Common myeloid progenitor, CD34-positive (primary cell): ENCODE measurements around the gene PDE8A.

Experiments
- CTCF ChIA-PET: fragments of 350-600 bp; sonication (Branson Sonifier 250); formaldehyde crosslinking; loops from one replicate; lab custom pipeline; 2021; ENCODE audit warnings: antibody characterized with exemption; lab: Charles Lee
- POLR2A ChIA-PET: fragments of 350-600 bp; sonication (Branson Sonifier 250); formaldehyde crosslinking; loops from one replicate; lab custom pipeline; 2021; ENCODE audit warnings: antibody characterized with exemption; lab: Charles Lee
- DNase-seq, 3 donors: peaks; one replicate each; pipeline versions ENCODE4 v3.0.0 to v3.0.0-alpha.2; 2013
- H3K27ac ChIP-seq, 2 experiments: 1 replicate in 1 of 2; 2 replicates in 1 of 2; pipeline ENCODE4 v1.7.0; 2013; ENCODE audit warnings: inconsistent platforms in 2 of 2, low read length in 2 of 2, mild to moderate bottlenecking in 2 of 2, low read depth in 1 of 2, moderate library complexity in 1 of 2; ENCODE audit not compliant: severe bottlenecking in 2 of 2, insufficient read depth in 1 of 2, poor library complexity in 1 of 2
- H3K27me3 ChIP-seq, 5 experiments: replicated peaks in 2 of 5; 1 replicate in 3 of 5; 2 replicates in 2 of 5; pipeline versions ENCODE4 v1.6.1 to v1.7.0; 2013; ENCODE audit warnings: low read length in 4 of 5, mild to moderate bottlenecking in 2 of 5, moderate library complexity in 2 of 5, inconsistent platforms in 1 of 5; ENCODE audit not compliant: insufficient read depth in 5 of 5, control insufficient read depth in 4 of 5
- H3K36me3 ChIP-seq, 4 experiments: 1 replicate in 2 of 4; 2 replicates in 2 of 4; pipeline versions ENCODE4 v1.6.1 to v1.7.0; 2013; ENCODE audit warnings: low read length in 3 of 4, control low read depth in 1 of 4, mild to moderate bottlenecking in 1 of 4; ENCODE audit not compliant: control insufficient read depth in 4 of 4, insufficient read depth in 4 of 4
- H3K4me1 ChIP-seq, 4 experiments: 1 replicate in 3 of 4; 2 replicates in 1 of 4; pipeline versions ENCODE4 v1.6.1 to v1.7.1; 2013; ENCODE audit warnings: low read length in 3 of 4, mild to moderate bottlenecking in 3 of 4, control low read depth in 1 of 4, inconsistent platforms in 1 of 4, moderate library complexity in 1 of 4; ENCODE audit not compliant: control insufficient read depth in 4 of 4, insufficient read depth in 4 of 4; ENCODE audit errors: control extremely low read depth in 1 of 4
- H3K4me3 ChIP-seq, 7 experiments: 1 replicate in 4 of 7; 2 replicates in 3 of 7; pipeline versions ENCODE4 v1.5.1 to v1.7.0; 2013; ENCODE audit warnings: mild to moderate bottlenecking in 7 of 7, low read length in 6 of 7, moderate library complexity in 6 of 7, inconsistent platforms in 2 of 7, low read depth in 2 of 7, control low read depth in 1 of 7; ENCODE audit not compliant: insufficient read depth in 4 of 7, control insufficient read depth in 1 of 7; ENCODE audit errors: extremely low read depth in 1 of 7
- H3K9me3 ChIP-seq, 5 experiments: 1 replicate in 4 of 5; 2 replicates in 1 of 5; pipeline versions ENCODE4 v1.6.1 to v1.7.1; 2013; ENCODE audit warnings: low read length in 4 of 5, mild to moderate bottlenecking in 2 of 5, inconsistent platforms in 1 of 5, low read depth in 1 of 5, moderate library complexity in 1 of 5; ENCODE audit not compliant: control insufficient read depth in 4 of 5, insufficient read depth in 2 of 5; ENCODE audit errors: control extremely low read depth in 1 of 5
- WGBS: methylation state at CpG from one replicate; pipeline ENCODE4 v1.1.5; 2013; ENCODE audit not compliant: insufficient coverage; 5-methylcytosine and 5-hydroxymethylcytosine counted together

PDE8A gene

DNA sequence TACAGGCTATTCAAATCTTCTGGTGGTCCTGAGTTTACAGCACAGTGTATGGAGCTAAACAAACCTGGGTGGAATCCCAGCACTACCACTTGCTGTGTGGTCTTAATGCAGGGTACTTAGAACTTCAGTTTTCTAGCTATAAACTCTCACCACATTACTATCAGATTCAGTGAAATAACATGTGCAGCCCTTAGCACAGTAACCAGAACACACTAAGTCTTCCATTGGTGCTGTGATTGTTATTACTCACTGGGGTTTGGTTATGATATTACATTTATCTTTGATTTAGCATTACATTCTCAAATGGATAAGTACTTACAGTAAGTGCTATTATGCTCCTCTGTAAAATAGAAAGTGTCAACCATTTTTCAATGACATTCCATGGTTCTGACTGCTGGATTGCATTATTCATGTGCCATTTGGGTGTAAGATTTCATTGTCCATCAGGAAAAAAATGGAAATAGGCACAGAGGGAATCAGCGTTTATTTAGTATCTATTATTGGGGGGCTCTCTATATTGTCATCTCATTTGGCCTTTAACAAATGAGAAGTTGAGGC, 81.9 kb downstream of the PDE8A start:
- H3K4me1 ChIP-seq = no peaks in the 10 kb centered on the region
- WGBS = no CpG with 5 or more reads among the region's 1 CpG
- POLR2A ChIA-PET = no interaction called here
- H3K9me3 ChIP-seq = peaks cover 0 to 23% (median 6%) of the 10 kb centered on the region in 5 experiments
- CTCF ChIA-PET = interaction anchor here (1.2 kb wide), 1 partner anchor 38 kb away, joined by 3 read pairs; no protein-coding TSS in a partner anchor
- no peak for DNase-seq
- no peaks in the 10 kb centered on the region for H3K27me3 ChIP-seq
- no peak overlapping the region for H3K4me3 ChIP-seq
- H3K27ac ChIP-seq = no peak overlapping the region
- no peaks in the 10 kb centered on the region for H3K36me3 ChIP-seq

DNA sequence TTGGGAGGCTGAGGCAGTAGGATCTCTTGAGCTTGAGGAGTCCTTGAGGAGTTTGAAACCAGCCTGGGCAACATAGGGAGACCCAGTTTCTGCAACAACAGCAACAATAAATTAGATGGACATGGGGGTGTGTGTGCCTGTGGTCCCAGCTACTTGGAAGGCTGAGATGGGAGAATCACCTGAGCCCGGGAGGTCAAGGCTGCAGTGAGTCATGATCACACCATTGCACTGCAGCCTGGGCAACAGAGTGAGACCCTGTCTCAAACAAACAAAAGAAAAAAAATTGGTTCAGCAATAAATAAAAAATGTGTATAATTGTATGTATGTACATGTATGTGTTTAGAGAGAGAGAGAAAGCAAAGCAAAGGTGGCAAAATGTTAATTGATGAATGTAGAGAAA, 83.1 kb downstream of the PDE8A start:
- Histone ChIP-seq H3K4me1 (no peaks in the 10 kb centered on the region), H3K36me3 (no peaks in the 10 kb centered on the region), H3K9me3 (peaks cover 0 to 20% (median 6%) of the 10 kb centered on the region in 5 experiments), H3K27ac (no peak overlapping the region), H3K4me3 (no peak overlapping the region), H3K27me3 (no peaks in the 10 kb centered on the region)
- WGBS = 100% methylated on average over 1 of the region's 1 CpG
- no peak for DNase-seq
- ChIA-PET POLR2A (no interaction called here), CTCF (no interaction called here)

DNA sequence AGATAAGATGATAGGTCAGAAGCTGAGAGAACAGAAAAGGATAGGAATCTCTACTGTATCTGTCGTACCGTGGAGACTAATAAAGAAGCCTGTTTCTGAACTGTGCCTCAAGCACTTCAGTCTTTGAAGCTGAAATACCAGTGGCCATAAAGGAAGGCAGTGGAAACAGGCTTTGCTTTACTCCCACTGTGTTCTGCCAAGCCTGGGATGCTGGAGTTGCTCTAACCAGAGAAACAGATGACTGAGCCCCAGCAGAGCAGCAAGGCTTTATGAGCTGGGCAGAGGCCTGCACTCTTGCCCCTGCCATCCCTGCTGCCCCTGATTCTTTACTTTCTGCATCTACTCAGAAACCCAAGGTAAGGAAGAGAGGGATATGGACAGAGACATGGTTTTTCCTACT, 89.4 kb downstream of the PDE8A start:
- DNase-seq = no peak
- peaks cover 0 to 6% (median 1%) of the 10 kb centered on the region in 4 experiments for H3K36me3 ChIP-seq
- WGBS = 89% methylated on average over 2 of the region's 2 CpGs
- no peaks in the 10 kb centered on the region for H3K27me3 ChIP-seq
- H3K4me3 ChIP-seq = no peak overlapping the region
- CTCF ChIA-PET = no interaction called here
- H3K9me3 ChIP-seq = no peaks in the 10 kb centered on the region
- POLR2A ChIA-PET = no interaction called here
- no peak overlapping the region for H3K27ac ChIP-seq
- H3K4me1 ChIP-seq = no peaks in the 10 kb centered on the region

DNA sequence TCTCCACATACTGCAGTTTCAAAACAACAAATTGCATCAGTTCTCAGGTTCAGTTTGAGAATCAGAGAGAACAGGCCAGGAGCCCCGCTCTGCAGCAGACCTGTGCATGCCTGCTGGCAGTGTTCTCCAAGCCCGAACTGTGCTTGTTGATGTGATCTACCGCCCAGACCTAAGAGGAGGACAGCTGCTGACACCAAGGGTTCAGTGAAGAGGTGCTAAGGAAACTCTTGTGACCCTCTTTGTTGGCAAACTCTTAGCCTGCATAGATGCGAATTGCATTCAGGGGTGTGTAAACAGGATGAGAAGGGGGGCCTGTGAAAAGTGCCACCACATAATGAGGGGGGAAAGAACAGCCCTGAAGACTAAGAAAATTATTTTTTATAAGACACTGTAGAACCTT, 89.8 kb downstream of the PDE8A start:
- ChIA-PET CTCF (no interaction called here), POLR2A (no interaction called here)
- Histone ChIP-seq H3K27me3 (no peaks in the 10 kb centered on the region), H3K9me3 (no peaks in the 10 kb centered on the region), H3K4me3 (no peak overlapping the region), H3K4me1 (no peaks in the 10 kb centered on the region), H3K27ac (no peak overlapping the region), H3K36me3 (peaks cover 0 to 6% (median 1%) of the 10 kb centered on the region in 4 experiments)
- DNase-seq = no peak
- WGBS = 100% methylated on average over 4 of the region's 4 CpGs

DNA sequence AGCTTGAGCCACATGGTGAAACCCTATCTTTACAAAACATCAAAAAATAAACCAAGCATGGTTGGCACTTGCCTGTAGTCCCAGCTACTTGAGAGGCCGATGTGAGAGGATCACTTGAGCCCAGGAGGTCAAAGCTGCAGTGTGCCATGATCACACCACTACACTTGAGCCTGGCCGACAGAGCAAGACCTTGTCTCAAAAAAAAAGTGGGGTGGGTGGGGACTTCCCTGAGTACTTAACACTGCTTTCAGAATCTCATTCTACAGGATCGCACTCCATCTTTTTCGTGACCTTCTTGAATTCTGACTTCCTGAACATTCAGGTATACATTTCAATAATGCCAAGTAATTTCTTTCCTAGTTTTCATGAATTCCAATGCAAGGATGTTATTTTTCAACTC, 91.3 kb downstream of the PDE8A start:
- H3K36me3 ChIP-seq = peaks cover 0 to 6% (median 1%) of the 10 kb centered on the region in 4 experiments
- no peaks in the 10 kb centered on the region for H3K27me3 ChIP-seq
- 100% methylated on average over 3 of the region's 4 CpGs for whole genome bisulfite sequencing
- H3K9me3 ChIP-seq = no peaks in the 10 kb centered on the region
- CTCF ChIA-PET = interaction anchor here (1.0 kb wide), 1 partner anchor 29 kb away, joined by 4 read pairs; no protein-coding TSS in a partner anchor
- H3K4me3 ChIP-seq = no peak overlapping the region
- H3K4me1 ChIP-seq = no peaks in the 10 kb centered on the region
- no peak for DNase-seq
- POLR2A ChIA-PET = no interaction called here
- no peak overlapping the region for H3K27ac ChIP-seq

DNA sequence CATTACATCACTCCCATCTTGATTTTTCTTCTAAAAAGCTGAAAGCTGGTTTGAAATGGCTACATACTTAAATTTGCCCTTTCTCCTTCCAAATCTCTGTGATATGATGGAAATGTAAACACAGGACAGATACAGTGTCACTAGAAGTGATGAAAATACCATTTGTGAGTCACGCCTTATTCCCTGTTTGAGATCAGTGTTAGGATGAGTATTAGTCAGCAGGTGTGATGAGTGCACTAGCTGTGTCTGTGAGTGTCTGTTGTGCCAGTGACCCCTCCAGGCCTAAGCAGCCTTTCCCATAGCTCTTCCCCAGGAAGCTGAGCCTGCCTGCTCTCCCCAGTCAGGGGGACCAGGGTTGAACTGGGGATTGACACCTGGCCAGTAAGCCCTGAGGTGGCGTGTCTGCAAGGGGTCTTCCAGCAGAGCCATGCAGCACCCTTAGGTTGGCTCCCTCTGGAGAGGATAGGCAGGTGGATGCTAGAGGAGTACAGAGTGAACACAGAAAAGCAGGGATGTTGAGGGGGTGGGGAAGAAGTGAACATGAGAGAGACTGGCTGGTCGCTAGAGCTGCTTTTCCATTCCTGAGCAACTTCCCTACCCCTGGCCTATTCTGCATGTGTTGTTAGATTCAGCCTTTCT, 92.0 kb downstream of the PDE8A start:
- H3K36me3 ChIP-seq = peaks cover 0 to 6% (median 1%) of the 10 kb centered on the region in 4 experiments
- ChIA-PET POLR2A (no interaction called here), CTCF (interaction anchor here (1.0 kb wide), 1 partner anchor 30 kb away, joined by 4 read pairs; no protein-coding TSS in a partner anchor)
- no peak for DNase-seq
- H3K9me3 ChIP-seq = no peaks in the 10 kb centered on the region
- H3K27ac ChIP-seq = no peak overlapping the region
- 100% methylated on average over 2 of the region's 3 CpGs for WGBS
- no peaks in the 10 kb centered on the region for H3K27me3 ChIP-seq
- no peaks in the 10 kb centered on the region for H3K4me1 ChIP-seq
- H3K4me3 ChIP-seq = no peak overlapping the region

DNA sequence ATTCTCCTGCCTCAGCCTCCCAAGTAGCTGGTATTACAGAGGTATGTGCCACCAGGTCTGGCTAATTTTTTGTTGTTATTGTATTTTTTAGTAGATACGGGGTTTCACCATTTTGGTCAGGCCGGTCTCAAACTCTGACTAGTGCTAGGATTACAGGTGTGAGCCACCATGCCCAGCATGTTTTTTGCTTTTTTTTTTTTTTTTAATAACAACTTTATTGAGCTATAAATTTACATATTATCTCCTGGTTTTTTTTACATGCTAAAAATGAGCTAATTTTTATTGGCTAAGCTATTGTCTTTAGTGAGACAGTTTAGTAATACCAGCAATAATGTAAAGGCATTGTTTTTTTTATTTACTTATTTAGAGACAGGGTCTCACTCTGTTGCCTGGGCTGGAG, 105.2 kb downstream of the PDE8A start:
- H3K4me3 ChIP-seq = no peak overlapping the region
- POLR2A ChIA-PET = no interaction called here
- CTCF ChIA-PET = no interaction called here
- no CpG with 5 or more reads among the region's 2 CpGs for WGBS
- no peaks in the 10 kb centered on the region for H3K4me1 ChIP-seq
- peaks cover 0 to 2% (median 0%) of the 10 kb centered on the region in 5 experiments for H3K9me3 ChIP-seq
- no peaks in the 10 kb centered on the region for H3K27me3 ChIP-seq
- DNase-seq = no peak
- no peak overlapping the region for H3K27ac ChIP-seq
- H3K36me3 ChIP-seq = peaks cover 0 to 6% (median 0%) of the 10 kb centered on the region in 4 experiments
